HG03064 (cell line): Measurements from ENCODE around the gene PC.
A peak's percentile ranks its signal among the peaks of the same experiment; 100 is the strongest.
"Not testable (repeated sequence)": the region's sequence is repeated elsewhere in the genome, so short reads cannot be mapped to it uniquely, and the experiment has no call there.

Experiments used
- ATAC-seq: cut with Tn5 transposase; IDR thresholded peaks from one replicate; pipeline ENCODE4 v1.9.1; 2021; ENCODE audit warnings: low read depth; ENCODE audit not compliant: unreplicated experiment

The PC gene

GRCh38 chr11:66847461-66848232 lies 110.5 kb downstream of the PC start:
- no peak for ATAC-seq

- ATAC-seq: no peak
Measured at GRCh38 chr11:66846671-66847091, 111.5 kb downstream of the PC start.

- no peak for ATAC-seq
Measured at GRCh38 chr11:66845876-66846212, 112.3 kb downstream of the PC start.

- ATAC-seq: no peak
Measured at GRCh38 chr11:66845143-66845875, 112.9 kb downstream of the PC start.

- no peak for ATAC-seq
Measured at GRCh38 chr11:66844496-66845142, 113.6 kb downstream of the PC start.

- no peak for ATAC-seq
Measured at GRCh38 chr11:66843776-66844495, 114.2 kb downstream of the PC start.

- peak; percentile 76 for ATAC-seq
Measured at GRCh38 chr11:66842896-66843775, 115.0 kb downstream of the PC start, which contains the start of gene RCE1. RCE1 (plus strand) TSS chr11:66843441; CDS start chr11:66843456, 15 bp downstream.

- ATAC-seq: no peak
Measured at GRCh38 chr11:66842501-66842895, 115.7 kb downstream of the PC start.

GRCh38 chr11:66841861-66842260 lies 116.3 kb downstream of the PC start:
- no peak for ATAC-seq

- ATAC-seq: no peak
Measured at GRCh38 chr11:66840317-66841091, 117.7 kb downstream of the PC start.

- no peak for ATAC-seq
Measured at GRCh38 chr11:66835768-66836405, 122.3 kb downstream of the PC start.

GRCh38 chr11:66834943-66835342 lies 123.2 kb downstream of the PC start:
- no peak for ATAC-seq

GRCh38 chr11:66834539-66834845 lies 123.7 kb downstream of the PC start:
- ATAC-seq: no peak

- ATAC-seq: not testable (repeated sequence)
Measured at GRCh38 chr11:66824573-66824972, 133.6 kb downstream of the PC start.

GRCh38 chr11:66823700-66824099 lies 134.5 kb downstream of the PC start:
- ATAC-seq: no peak

- ATAC-seq: no peak
Measured at GRCh38 chr11:66820901-66821300, 137.3 kb downstream of the PC start.

GRCh38 chr11:66820381-66820780 lies 137.8 kb downstream of the PC start:
- ATAC-seq: no peak

GRCh38 chr11:66818231-66818955 lies 139.8 kb downstream of the PC start:
- ATAC-seq: no peak
